Activated naive CD4-positive, alpha-beta T cell treated with Interleukin-2 at 50 U/mL for 16 hours (primary cell): Measurements from ENCODE around the gene HIVEP1.
"Not testable (repeated sequence)": the region's sequence is repeated elsewhere in the genome, so short reads cannot be mapped to it uniquely, and the experiment has no call there.

Source experiments
- DNase-seq: peaks from one replicate; pipeline ENCODE4 v3.0.0-alpha.2; 2020

The HIVEP1 gene

DNA sequence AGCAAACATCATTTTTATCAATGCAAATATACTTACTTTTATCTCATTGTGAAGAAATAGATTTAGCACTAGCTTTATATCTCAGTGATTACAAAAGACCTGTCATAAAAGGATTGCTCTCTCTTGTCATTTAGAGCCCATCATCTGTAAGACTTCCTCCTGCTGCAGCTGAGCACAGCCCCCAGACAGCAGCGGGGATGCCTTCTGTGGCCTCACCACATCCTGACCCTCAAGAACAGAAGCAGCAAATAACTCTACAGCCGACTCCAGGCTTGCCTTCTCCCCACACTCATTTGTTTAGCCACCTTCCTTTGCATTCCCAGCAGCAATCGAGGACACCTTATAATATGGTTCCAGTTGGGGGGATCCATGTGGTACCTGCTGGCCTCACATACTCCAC is 151.0 kb downstream of the HIVEP1 start:
- DNase-seq: no peak

DNA sequence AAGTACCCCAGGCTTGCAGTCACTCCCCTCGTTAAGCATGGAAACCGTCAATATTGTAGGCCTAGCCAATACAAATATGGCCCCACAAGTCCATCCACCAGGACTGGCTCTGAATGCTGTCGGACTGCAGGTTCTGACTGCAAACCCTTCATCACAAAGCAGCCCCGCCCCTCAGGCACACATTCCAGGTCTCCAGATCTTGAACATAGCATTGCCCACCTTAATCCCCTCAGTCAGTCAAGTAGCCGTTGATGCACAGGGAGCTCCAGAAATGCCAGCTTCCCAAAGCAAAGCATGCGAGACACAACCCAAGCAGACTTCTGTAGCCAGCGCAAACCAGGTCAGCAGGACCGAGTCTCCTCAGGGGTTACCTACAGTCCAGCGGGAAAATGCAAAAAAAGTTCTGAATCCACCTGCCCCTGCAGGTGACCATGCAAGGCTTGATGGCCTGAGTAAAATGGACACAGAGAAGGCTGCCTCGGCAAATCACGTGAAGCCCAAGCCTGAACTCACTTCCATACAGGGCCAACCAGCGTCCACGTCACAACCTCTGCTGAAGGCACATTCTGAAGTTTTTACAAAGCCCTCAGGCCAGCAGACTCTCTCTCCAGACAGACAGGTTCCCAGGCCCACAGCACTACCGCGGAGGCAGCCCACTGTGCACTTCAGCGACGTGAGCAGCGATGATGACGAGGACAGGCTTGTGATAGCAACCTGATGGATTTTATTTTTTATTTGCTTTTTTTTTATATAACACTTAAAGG is 151.8 kb downstream of the HIVEP1 start:
- DNase-seq: no peak

DNA sequence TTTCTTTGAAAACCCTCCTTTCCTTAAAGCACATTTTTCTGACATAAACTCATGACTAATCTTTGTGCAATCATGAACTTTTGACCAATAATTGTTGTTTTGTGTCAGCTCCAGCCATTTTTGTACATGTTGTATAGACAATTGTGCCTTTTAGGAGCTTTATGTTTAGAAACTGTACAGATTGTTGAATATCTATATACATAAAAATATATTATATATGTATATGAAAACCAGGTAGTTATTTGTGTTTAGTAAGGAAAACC is 152.3 kb downstream of the HIVEP1 start:
- DNase-seq: no peak

DNA sequence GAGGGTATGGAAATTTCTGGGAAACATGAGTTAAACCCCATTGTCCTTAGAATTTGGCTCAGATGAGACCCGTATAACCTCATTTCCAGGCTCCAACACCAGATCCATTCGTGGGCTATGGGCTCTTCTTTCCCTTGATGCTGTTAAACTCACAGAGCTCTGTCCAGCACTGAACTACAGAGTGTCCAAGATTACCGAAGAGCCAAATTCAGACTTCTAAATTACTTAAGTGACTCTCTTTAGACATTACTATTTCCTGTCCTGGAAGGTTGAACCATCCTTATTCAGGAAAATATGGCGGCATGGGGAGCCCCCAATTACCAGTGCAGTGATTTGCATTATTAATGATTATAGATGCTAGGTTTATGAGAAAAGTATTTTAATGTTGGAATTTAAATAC is 153.2 kb downstream of the HIVEP1 start:
- no peak for DNase-seq

DNA sequence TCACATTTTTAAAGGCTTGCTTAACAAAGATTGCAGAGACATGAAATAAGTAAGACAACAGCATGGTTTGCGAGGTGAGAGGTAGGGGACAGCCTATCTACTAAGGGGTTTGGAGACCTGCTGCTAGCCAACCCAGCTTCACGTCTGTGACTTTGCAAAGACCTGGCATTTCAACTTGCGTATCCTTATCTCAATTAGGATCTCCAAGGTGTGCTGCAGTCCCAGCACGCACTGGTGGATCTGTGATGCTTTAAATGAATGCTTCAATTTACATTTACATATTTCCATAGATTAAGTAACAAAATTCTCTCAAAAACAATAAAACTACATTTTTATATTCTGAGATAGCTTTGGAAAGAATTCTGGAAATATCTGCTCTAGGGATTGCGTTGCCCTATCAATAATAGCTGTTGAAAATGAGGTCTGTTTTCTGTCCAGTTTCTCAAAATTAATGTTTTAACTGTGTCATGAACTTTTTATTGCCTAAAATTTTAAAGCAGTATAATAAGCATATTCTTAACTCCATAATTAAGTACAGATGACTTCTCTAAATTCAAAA is 153.7 kb downstream of the HIVEP1 start:
- DNase-seq: no peak

DNA sequence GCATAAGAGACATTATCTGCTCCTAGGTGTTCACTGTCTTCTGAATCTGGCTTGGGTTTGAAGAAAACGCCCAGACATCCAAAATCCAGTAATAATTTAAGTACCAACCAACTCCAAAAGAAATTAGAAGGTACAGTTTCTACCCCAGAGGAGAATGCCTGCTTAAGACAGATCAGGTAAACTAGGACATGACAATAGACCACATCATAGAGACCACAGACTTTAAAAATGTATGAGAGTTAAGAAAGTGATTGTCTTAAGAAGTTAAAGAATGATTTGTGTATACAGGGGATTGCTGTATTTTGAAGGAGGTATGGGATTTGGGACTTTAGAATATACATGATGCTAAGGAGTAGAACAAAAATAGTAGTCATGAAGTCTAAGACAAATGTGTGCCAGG is 157.3 kb downstream of the HIVEP1 start:
- DNase-seq: no peak

DNA sequence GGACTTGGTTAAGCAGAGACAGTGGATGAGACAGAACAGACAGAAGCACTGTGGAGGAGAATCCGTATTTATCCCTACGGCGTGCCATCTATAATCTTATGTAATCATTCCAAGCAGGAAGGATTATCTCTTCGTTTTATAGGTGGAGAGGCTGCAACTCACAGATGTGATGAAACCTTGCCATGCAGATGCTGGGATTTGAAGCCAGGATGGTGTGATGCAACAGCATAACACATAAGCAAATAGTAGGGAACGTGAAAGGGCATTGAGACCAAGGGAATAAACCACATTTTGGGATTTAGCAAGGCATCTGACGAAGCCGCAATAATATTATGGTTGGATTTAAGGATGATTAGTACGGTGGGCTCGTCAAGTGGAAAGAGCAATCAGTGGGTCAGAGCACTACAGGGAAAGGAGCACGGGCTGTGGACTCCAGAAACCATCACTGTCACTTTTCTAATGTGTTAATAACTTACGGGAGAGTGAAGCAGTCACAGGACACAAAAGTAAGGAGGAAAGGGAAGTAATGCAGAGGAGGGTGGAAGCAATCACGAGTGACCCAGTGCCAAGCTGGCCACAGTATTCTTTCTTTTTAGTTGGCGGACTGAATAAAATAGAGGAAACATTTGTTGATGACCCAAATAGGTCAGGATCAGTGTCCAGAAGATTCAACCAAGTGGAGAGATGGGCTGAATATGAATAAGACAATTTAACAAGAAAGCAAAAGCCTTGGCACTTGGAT is 158.4 kb downstream of the HIVEP1 start:
- DNase-seq: no peak

DNA sequence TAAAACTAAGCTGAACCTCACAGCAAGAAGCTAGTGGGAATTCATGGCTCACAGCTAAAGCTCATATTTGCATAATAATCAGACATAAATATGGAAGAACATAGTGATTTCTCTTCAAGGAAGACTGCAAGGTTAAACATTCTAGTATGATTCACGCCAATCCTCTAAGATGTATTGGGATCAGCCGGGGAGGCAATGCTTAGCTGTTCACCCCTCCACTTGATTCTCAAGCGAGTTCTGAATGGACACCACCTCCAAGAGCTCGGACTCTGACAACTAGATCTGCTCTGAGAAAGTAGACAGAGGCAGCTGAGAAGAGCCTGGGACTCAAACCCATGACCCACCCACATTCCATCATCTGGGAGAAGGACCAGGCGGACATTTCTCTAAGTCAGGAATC is 159.6 kb downstream of the HIVEP1 start:
- DNase-seq: no peak

DNA sequence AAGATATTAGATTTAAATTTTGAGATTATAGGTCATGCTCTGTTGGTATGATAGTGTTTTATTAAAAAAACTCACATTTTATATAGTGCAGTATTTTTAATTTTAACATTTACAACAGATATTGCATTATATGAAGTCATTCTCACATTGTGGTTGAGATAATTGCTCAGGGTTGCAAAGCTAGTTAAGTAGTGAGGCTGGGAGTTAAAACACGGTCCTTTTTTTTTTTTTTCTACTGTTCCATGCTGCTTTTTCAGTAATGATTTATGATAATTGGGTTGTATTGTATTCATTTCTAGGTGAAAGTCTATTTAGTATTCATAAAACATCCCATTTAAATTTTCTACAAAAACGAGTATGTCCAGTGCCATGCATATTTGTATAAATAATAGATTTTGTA is 160.5 kb downstream of the HIVEP1 start:
- no peak for DNase-seq

DNA sequence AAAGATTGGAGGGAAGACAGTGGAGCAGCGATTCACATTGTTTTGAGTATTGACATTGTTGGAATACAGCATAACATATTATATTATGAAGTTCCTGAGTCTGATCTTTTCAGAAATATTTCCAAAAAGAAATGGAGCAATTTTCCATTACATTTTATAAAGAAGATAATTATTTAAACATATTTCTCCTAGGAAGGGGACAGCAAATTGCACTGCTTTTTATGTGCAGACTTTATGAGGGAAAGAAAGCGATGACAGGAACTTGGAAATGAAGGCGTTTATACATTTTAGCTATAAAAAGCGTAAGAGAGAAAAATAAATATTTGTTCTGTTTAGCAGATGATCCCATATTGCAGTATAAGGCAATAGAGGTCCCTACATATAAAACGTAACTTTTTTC is 161.1 kb downstream of the HIVEP1 start:
- DNase-seq: no peak

DNA sequence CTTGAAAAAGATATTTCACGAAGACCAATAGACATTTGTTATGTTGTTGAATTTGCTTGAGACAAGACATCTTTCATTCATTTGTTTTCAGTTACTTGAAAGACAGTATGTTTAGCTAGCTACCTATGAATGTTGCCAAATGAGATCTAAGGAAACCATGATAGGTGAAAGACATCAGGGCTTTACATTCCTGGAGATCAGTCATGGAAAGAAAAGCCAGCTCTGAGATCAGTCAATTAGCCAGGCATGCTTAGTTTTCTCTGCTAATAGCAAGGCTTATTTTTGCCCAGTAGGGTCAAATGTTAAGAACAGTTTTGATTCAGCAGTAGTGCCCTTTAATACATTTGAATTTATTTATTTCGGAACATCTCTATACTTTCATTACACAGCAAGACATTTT is 161.5 kb downstream of the HIVEP1 start:
- no peak for DNase-seq

DNA sequence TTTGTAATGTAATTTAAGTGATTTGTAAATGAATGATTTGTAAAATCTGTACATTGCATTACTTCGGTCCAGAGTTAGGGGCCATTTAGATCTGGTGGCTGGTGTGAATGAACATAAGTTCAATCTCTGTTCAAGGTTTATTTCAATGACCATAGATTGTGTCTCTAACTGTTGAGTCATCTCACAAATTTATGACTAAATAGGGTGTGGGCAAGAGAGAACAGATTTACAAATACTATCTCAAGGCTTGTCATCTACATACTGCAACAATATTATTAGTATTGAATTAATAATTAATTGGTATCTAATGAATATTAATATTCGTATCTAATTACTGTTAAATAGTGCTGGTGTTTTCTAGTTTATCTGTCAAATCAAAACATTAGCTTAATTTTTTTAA is 162.8 kb downstream of the HIVEP1 start:
- no peak for DNase-seq

DNA sequence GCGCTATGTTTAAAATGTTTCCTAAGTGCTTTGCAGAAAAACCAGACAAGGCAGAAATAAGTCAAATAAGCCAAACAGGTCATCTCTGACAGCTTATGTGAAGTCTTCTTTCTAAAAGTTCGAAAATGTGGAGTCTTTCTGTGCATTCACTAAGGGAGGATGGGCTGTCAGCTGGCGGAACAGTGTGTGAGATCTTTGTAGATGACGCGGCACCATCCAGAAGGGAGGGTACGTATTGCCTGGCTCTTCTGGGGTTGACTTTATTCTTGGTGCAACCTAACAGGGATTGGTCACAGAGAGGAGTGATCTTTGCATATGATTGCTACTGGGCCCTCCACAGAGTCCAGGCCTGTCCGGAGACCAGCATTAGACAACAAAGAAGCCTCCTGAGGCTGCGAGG is 163.5 kb downstream of the HIVEP1 start:
- no peak for DNase-seq

DNA sequence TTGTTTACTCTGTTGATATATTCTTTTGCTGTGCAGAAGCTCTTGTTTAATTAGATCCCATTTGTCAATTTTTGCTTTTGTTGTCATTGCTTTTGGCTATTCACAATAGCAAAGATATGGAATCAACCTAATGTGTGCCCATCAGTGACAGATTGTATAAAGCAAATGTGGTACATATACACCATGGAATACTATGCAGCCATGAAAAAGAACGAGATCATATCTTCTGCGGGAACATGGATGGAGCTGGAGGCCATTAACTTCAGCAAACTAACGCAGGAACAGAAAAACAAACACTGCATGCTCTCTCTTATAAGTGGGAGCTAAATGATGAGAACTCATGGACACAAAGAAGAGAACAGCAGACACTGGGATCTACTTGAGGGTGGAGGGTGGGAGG is 164.7 kb downstream of the HIVEP1 start:
- not testable (repeated sequence) for DNase-seq

DNA sequence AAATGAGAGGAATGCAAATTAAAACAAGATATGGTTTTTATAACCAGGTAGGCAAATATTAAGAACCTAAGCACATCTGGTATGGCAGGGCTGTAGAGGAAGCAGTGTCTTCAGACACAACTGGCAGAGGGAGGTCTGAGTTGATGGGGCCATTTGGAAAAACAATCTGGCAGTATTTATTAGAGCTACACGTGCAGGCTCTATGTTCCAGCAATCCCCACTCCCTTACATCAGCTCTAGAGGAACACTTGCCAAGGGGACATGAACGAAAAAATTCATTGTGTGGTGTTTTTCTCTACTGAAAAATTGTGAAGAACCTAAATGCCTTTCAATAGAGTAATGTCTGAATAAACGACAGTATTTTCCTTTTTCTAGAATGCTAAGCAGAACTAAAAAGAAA is 166.4 kb downstream of the HIVEP1 start:
- no peak for DNase-seq

DNA sequence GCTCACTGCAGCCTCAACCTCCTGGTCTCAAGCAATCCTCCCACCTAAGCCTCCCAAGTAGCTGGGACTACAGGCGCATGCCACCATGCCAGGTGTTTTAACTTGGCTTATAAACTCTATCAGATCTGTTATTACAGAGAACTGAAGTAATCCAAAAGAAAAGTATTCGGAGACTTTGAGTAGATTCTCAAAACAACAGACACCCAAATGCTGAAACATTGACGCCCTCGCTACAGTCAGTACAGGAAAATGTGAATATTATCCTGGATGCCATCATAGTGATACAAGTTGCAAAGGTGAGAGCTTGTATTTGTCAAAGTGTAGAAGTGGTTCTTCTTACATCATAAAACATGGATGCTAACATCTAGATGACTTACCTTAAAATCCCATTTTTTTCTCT is 169.4 kb downstream of the HIVEP1 start:
- no peak for DNase-seq

DNA sequence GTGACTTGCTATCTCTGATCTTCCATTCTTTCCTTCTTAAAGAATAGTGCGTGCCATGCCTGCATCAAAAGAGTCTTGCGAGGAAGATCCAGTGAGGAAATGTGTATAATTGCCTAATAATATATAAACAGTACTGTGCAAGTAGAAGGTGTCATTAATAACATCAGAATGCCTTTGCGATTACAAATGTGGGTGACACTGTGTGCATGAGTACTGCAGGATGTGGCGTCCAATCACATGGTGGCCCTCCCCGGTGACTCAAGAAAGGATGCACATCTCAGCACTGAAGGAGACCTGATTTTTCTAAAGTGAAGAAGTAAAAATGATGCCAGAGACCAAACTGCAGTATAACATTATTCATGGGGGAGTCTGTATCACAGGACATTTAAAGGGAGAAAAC is 170.6 kb downstream of the HIVEP1 start:
- no peak for DNase-seq

DNA sequence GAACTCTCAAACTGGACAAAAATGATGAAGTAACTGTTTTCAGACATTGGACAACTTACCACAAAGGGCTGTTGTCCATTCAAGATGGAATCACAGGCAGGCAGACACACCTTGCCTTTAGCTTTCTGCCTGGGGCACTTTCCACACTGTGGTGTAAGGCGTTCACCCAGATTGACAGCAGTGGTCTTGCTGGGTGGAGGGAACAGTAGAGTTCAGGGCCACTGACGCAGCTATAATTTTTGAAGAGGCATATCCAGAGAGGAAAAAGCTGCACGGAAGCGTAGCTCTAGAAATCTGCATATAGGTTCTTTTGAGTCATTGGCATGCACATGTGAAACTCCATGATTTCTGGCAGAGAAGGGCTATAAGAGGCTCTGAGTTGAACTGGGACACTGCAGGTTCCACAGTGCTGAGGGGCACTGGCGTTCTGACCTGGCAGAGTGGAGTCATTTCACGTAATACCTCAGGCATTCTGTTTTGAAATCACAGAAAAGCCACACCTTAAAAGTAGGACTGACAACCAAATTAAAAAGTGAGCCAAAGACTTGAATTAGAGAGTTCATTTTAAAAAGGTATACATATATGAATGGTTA is 173.1 kb downstream of the HIVEP1 start:
- DNase-seq: no peak

DNA sequence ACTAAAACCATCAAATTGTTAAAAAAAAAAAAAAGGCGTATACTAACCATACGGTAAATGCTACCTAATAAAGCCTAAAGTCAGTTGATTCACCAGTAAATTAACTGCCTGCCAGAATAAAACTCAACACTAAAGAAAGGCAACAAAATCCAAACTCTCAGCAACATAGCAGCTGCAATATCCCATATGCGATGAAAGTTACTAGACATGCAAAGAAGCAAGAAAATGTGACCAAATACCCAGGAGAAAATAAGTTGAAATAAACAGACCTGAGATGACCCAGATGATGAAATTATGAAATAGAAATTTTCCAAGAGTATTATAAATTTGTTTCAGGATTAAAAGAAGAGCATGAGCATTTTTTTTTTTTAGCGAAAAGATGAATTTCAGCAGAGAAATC is 174.4 kb downstream of the HIVEP1 start:
- no peak for DNase-seq

DNA sequence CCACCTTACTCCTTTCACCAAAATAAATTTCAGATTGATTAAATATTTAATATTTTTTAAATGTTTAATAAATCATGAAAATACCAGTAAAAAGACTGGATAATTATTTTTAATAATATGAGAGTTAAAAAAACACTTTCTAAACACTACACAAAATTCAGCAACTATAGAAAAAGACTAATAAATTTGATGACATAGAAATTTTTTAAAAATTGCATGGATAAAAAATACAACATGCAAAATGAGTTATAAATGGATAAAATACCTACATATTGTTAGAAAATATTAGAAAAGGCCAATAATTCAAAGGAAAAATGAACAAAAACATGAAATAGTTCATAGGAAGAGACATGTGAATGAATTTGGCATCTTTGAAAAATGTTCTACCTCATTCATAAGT is 177.0 kb downstream of the HIVEP1 start:
- DNase-seq: no peak

DNA sequence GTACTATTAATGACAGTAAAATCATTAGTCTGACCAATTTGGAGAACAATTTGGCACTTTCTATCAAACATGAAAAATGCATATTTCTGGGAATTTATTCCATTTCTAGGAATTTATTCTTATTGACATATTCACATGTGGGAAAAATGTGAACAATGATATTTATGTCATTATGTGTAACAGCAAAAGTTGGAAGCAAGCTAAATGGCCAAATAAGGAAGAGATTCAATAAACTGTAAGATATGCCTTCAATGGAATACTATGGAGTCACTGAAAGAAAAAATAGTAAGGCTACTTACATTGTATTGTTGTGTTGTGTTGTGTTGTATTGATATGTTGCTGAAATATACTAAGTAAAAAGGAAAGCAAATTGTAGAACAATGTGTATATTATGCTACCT is 177.5 kb downstream of the HIVEP1 start:
- DNase-seq: no peak

DNA sequence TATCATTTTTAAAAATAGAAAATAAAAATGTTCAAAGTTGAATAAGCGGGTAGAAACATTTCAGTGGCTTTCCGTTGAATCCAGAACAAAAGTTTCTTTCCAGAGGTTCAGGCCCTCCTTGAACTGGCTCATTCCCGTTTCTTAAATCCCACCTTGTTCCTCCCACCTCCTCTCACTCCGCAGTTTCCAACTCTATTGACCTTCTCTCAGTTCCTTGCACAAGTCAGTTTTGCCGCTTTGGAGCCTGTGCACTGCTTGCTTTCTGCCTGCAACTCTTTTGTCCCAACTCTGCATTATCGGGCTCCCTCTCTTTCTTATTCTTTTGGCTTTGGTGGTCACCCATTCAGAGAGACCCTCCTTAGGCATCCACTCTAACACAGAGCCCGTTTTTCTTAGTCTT is 178.1 kb downstream of the HIVEP1 start:
- DNase-seq: no peak

DNA sequence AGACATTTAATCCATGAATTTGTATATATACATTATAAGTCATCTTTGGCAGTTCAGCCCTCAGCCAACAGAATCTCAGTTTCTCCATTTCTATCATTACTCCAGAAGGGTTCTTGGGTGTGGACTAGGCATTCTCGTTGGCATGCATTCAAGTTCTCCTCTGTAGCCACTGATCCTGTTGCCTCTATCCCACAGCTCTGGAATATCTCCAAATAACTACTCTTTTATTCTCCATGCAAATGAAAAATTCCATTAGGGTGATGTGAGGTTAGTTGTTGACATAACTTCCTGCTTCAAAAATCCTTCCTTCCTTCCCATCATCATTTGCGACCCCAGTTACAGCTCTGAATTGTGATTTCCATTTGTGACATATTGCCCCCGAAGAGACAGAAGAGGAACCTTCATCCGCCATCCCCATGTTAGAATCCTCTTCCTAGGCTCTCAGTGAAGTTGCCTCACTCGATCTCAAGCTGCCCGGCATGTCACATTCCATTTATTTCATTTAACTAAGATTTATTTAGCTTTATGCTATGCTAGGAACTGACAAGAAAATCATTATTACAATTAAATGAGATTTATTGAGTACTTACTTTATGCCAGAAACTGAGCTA is 184.3 kb downstream of the HIVEP1 start:
- DNase-seq: no peak

DNA sequence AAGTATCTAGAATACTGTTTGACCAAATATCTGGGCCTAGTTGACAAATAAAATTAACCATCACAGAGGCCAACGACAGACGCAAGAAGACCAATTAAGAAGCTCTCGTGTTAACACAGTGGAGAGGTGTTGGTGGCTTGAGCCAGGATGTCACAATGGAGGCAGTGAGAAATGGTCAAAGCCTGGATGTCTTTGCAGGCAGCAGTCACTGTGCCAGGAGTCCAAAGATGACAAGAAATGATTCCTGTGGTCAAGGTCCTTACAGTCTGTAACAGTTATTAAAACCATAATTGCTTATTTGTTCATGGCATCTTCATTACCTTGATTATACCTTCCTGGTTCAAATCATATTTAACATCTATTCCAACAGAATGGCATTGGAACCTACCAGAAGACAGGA is 186.7 kb downstream of the HIVEP1 start:
- no peak for DNase-seq
